ENCODE measurements around the gene XXYLT1. TPM values are rescaled to one million over a fixed set of nuclear protein-coding genes. Genes with fewer than 3 reads are reported as not detected.

The XXYLT1 gene
- total RNA-seq, 4 donors from 2014 or later = 7.5 to 19.4 (median 10.6) TPM

GRCh38 chr3:195095035-195095703 is 175.8 kb downstream of the XXYLT1 start:
- no peak for TF ChIP-seq CTCF (IDR thresholded peaks at IDR 0.05; ENCODE audit: low read depth)

- no peak for TF ChIP-seq CTCF (IDR thresholded peaks at IDR 0.05; ENCODE audit: low read depth)
These were observed 176.6 kb downstream of the XXYLT1 start for GRCh38 chr3:195094191-195094921.

GRCh38 chr3:195093731-195094130 is 177.2 kb downstream of the XXYLT1 start:
- TF ChIP-seq CTCF (IDR thresholded peaks at IDR 0.05; ENCODE audit: low read depth) = no peak

DNA sequence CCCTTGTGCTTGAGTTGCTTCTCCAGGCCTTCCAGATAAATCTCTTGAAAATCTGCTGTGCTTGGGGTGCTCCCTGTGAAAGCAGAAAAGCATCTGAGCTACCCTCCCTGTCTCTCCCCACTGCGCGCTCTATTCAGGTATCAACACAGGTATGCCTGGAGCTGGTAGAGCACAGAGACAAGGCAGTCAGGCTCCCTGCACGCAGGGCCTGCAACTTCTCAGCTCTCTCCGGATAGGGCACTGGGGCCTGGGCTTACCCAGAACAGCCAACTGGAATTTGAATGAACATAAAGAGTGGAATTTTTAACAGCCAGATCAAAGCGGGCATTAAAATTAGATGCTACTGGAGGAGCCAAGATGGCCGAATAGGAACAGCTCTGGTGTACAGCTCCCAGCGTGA is 183.6 kb downstream of the XXYLT1 start:
- TF ChIP-seq CTCF (IDR thresholded peaks at IDR 0.05; ENCODE audit: low read depth) = no peak

- TF ChIP-seq CTCF (IDR thresholded peaks at IDR 0.05; ENCODE audit: low read depth) = no peak
These were observed 184.1 kb downstream of the XXYLT1 start for GRCh38 chr3:195086885-195087284.

DNA sequence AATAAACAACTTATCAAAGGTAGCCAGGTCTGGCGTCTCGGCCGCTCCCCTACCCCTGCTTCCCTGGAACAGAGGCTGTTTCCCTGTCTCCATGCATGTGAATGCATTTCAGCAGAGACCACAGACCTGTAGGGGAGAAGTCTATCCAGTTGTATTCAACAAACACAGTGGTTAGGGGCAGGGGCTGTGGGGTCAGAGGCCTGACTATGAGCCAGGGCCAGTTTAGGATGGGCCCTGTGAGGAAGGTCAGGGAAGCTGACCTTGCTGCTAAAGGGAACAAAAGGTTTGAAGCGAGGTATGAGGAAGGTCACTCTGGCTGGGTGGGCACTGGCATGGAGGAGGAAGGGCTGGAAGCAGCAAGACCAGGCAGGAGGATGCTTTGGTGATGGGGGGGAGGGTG is 184.6 kb downstream of the XXYLT1 start:
- TF ChIP-seq CTCF (IDR thresholded peaks at IDR 0.05; ENCODE audit: low read depth) = no peak

DNA sequence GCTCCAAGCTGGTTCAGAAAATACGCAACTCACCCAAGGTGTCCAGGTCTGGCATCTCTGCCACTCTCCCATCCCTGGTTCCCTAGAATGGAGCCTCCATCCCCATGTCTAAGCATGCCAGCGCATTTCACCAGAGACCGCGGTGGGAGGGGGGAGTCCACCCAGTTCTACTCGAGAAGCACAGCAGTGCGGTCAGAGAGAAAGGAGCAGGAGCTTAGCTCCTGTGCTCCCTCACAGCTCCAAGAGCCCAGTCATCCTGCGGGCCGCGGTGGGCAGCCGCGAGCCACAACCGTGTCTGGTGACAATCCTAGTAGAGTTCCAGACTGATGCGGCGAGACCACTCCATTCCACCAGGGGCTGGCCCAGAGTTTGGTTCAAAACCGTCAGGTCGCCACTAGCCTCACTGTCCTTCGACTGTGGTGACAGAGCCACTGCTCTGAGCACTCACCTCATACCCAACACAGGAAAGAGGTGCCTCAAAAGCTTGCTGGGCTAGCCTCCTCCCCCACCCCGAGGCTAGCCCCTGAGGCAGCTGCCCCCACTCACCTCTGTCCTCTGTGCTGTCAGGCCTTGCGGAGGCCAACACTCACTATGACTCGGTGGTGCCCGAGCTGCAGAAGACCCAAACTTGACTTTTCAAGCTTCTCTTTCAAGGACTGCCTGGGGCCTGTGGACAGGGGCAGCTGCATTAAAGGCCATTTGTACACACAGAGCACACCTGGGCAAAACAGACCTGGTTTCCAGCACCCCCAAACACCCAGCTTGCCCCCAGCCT is 185.4 kb downstream of the XXYLT1 start:
- no peak for TF ChIP-seq CTCF (IDR thresholded peaks at IDR 0.05; ENCODE audit: low read depth)
